Measurements from ENCODE around the gene TNFAIP8L1.

Gene TNFAIP8L1

DNA sequence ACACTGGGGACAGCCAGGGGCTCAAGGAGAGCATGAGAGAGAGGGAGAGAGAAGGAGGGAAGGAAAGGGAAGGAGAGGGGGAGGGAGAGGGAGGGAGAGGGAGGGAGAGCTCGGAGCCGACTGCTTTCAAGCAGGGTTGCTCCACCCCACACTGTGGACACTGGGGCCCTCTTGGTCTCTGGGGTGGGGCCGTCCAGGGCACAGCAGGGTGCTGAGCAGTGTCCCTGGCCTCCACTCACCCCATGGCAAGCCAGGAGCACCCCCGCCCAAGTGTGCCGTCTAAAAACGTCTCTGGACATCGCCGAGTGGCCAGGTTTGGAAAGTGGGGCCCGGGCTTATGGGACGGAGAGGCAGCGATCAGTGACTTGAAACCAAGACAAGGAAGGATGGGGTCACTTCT, 63.4 kb downstream of the TNFAIP8L1 start:
- TF ChIP-seq POLR2A (IDR thresholded peaks at IDR 0.05; ENCODE audit: low read depth, low read length): no peak
- FAIRE-seq (no peak), DNase-seq (ENCODE audit: insufficient read length, low spot score) (no peak)

DNA sequence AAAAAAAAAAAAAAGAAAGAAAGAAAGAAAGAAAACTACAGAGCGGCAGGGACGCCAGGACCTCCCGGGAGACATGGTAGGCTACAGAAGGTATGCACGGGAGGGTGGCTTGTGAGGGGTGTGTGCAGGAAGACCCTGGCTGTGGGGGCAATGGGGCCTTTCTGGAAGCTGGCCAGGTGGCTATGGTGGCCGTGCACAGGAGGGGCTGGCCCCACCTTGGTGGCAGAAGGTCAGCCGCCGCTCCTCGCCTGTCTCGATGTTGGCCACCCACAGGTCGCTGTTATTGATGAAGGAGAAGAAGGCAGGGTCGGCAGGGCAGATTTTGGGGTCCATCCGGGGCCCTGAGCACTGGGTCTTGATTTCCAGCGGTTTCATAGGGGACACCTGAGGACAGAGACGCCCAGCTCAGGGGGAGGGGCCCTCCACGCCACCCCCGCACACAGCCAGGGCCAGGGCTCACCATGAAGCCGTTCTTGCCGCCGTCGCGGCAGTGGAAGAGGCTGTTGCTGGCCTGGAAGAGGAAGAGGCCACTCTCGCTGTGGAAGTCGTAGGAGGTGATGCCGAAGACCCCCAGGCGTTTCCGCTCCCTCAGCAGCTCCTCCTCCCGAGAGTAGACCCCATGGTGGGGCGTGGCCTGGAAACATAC, 64.5 kb downstream of the TNFAIP8L1 start:
- TF ChIP-seq POLR2A (IDR thresholded peaks at IDR 0.05; ENCODE audit: low read depth, low read length): no peak
- DNase-seq (ENCODE audit: insufficient read length, low spot score) (no peak), FAIRE-seq (no peak)

DNA sequence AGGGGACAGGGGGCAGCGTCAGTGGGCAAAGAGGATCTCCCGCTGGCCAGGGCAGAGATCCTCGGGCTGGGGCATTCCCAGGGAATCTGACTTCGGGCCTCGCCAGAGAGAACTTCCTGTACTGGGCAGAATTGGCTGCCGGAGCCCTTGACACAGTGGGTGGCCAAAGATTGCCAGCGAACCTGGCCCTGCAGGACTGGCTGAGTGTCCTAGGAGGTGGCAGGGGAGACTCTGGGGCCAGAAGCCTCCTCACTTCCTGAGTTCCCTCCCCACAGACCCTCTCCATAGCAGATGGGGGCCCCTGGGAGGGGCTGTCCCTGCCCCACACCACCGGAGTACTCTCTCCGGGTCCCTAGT, 65.0 kb downstream of the TNFAIP8L1 start:
- TF ChIP-seq POLR2A (IDR thresholded peaks at IDR 0.05; ENCODE audit: low read depth, low read length): no peak
- DNase-seq (ENCODE audit: insufficient read length, low spot score): no peak
- no peak for FAIRE-seq

Data from H54 (cell line).